Measurements from ENCODE around the gene CIAO1. TPM values are rescaled to one million over a fixed set of nuclear protein-coding genes. Genes with fewer than 3 reads are reported as not detected.

CIAO1 gene
- total RNA-seq, 1 donor, result 156 TPM

DNA sequence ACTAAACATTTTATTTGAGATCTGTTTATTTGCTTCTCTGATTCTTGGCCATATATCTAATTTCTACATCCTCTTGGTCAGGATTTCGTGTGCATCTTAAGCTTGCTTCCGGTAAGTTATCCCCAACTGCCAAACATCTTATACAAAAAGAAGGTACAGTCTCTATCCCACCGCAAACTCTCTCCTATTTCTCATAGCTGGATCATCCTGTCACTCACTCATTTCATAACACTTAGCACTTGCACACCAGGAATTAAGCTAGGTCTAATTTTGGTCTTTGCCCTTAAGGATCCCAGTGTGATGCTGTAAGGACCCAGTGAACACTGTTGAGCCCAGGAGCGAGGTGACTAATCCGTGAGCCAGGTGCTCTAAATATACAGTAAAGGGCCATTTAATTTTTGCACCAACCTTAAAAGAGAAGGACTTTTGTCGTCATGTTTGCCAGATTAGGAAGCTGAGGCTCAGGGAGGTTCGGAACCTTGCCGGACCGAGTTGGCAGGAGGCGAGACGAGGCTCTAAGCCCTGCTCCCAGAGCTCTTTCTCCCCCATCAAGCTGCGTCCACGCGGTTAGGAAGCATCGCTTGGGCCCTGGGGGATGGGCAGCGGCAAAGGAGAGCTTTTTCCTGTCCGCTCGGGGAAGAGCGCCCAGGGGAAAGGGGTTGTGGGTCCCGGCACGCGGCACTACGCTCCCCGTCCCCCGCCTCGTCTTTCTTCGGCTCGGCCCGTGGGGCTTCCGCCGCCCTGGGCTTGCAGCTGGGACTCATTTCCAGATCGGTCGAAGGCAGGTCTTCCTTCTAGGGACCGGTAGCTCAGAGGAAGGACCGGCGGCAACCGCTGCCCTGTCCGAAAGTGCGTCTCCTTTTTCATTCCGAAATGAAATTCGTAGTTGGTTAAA is 55.0 kb downstream of the CIAO1 start:
- DNase-seq (ENCODE audit: low read depth in 2 of 3, low spot score in 2 of 3), result peak in 1 of 3 donors; percentile 12

Other genes with a start within 250 kb of the CIAO1 start
- gene GPAT2, start 231.3 kb upstream of the CIAO1 start, total RNA-seq, result 11.8 TPM
- gene ADRA2B, start 149.7 kb upstream of the CIAO1 start, total RNA-seq, result under 0.01 TPM
- gene ASTL, start 127.7 kb upstream of the CIAO1 start, total RNA-seq, result 1.1 TPM
- gene DUSP2, start 120.8 kb upstream of the CIAO1 start, total RNA-seq, result 134 TPM
- 86.7 TPM for gene STARD7, start 57.4 kb upstream of the CIAO1 start, total RNA-seq
- 29.1 TPM for gene TMEM127, start 228 bp upstream of the CIAO1 start, total RNA-seq
- 149 TPM for gene SNRNP200, start 39.3 kb downstream of the CIAO1 start, total RNA-seq
- 17.2 TPM for gene ITPRIPL1, start 59.1 kb downstream of the CIAO1 start, total RNA-seq
- gene NCAPH, start 69.5 kb downstream of the CIAO1 start, total RNA-seq, result 2.2 TPM
- gene NEURL3, start 239.1 kb downstream of the CIAO1 start, total RNA-seq, result 0.27 TPM

Measured in hematopoietic multipotent progenitor cell (in vitro differentiated cells).